Measurements from ENCODE around the gene CAMTA1.

The CAMTA1 gene

GRCh38 chr1:7103361-7103782 lies 318.1 kb downstream of the CAMTA1 start (continued):
- TF ChIP-seq ZSCAN30 (tag by site-specific recombination; IDR thresholded peaks at IDR 0.05) (no peak), ZNF785 (tag by site-specific recombination; IDR thresholded peaks at IDR 0.05) (peak; percentile 75; the same call in 1 of the 2 replicates), ZNF596 (tag by site-specific recombination; IDR thresholded peaks at IDR 0.05) (no peak), YY2 (tag by site-specific recombination; IDR thresholded peaks at IDR 0.05) (no peak), HIC1 (tag by site-specific recombination; IDR thresholded peaks at IDR 0.05) (no peak), ZNF561 (tag by site-specific recombination; IDR thresholded peaks at IDR 0.05; ENCODE audit: borderline replicate concordance) (no peak), ZNF311 (tag by site-specific recombination; IDR thresholded peaks at IDR 0.05; ENCODE audit: borderline replicate concordance) (peak; percentile 40; the same call in 1 of the 2 replicates), ZNF18 (tag by site-specific recombination; IDR thresholded peaks at IDR 0.05) (peak; percentile 57), ZSCAN5A (tag by site-specific recombination; IDR thresholded peaks at IDR 0.05) (peak; percentile 41; the same call in 1 of the 2 replicates), ZNF610 (tag by site-specific recombination; IDR thresholded peaks at IDR 0.05; ENCODE audit: borderline replicate concordance) (no peak), ZNF350 (tag by site-specific recombination; IDR thresholded peaks at IDR 0.05) (no peak), TCF7L2 (IDR thresholded peaks at IDR 0.05; ENCODE audit: borderline replicate concordance, low read depth, low read length) (no peak), ZNF146 (tag by site-specific recombination; IDR thresholded peaks at IDR 0.05) (no peak), ZNF2 (tag by site-specific recombination; IDR thresholded peaks at IDR 0.05) (peak; percentile 36; the same call in 1 of the 2 replicates), GLIS2 (tag by site-specific recombination; IDR thresholded peaks at IDR 0.05) (no peak), ZNF521 (tag by site-specific recombination; IDR thresholded peaks at IDR 0.05) (peak; percentile 40; the same call in 1 of the 2 replicates)

GRCh38 chr1:7103874-7104273 lies 318.6 kb downstream of the CAMTA1 start:
- POLR2A ChIA-PET: no interaction called here
- CTCF ChIA-PET: no interaction called here
- TF ChIP-seq ZXDB (tag by site-specific recombination; IDR thresholded peaks at IDR 0.05) (no peak), ZNF580 (tag by site-specific recombination; IDR thresholded peaks at IDR 0.05) (peak; percentile 40; the same call in 1 of the 2 replicates), RBAK (tag by site-specific recombination; IDR thresholded peaks at IDR 0.05) (no peak), ZNF404 (tag by site-specific recombination; IDR thresholded peaks at IDR 0.05) (no peak), KLF1 (tag by site-specific recombination; IDR thresholded peaks at IDR 0.05) (no peak), ZNF544 (tag by site-specific recombination; IDR thresholded peaks at IDR 0.05) (no peak), CTCF (tag by site-specific recombination; IDR thresholded peaks at IDR 0.05) (no peak), ZFP69B (tag by site-specific recombination; IDR thresholded peaks at IDR 0.05) (no peak), ZNF24 (tag by site-specific recombination; IDR thresholded peaks at IDR 0.05) (no peak), ZNF362 (tag by site-specific recombination; IDR thresholded peaks at IDR 0.05) (no peak), SP2 (tag by site-specific recombination; IDR thresholded peaks at IDR 0.05) (no peak), ZNF530 (tag by site-specific recombination; IDR thresholded peaks at IDR 0.05; ENCODE audit: low read depth) (no peak), ZNF600 (tag by site-specific recombination; IDR thresholded peaks at IDR 0.05) (no peak), ZNF561 (tag by site-specific recombination; IDR thresholded peaks at IDR 0.05; ENCODE audit: borderline replicate concordance) (no peak), MZF1 (tag by site-specific recombination; IDR thresholded peaks at IDR 0.05; ENCODE audit: borderline replicate concordance) (no peak), ZNF629 (tag by site-specific recombination; IDR thresholded peaks at IDR 0.05) (no peak), ZNF37A (tag by site-specific recombination; IDR thresholded peaks at IDR 0.05) (no peak)

More at GRCh38 chr1:7103874-7104273, 318.6 kb downstream of the CAMTA1 start:
- Histone ChIP-seq H3K27ac (ENCODE audit: extremely low read depth, low read depth, low read length) (no peak overlapping the region), H3K4me3 (ENCODE audit: low read depth, low read length) (no peak overlapping the region), H3K9me3 (ENCODE audit: control insufficient read depth, insufficient read depth, low read depth, low read length) (no peaks in the 10 kb centered on the region), H3K36me3 (ENCODE audit: control insufficient read depth in 2 of 2, insufficient read depth in 1 of 2, low read length in 2 of 2) (no peaks in the 10 kb centered on the region), H3K4me1 (ENCODE audit: control insufficient read depth, insufficient read depth, low read length) (no peaks in the 10 kb centered on the region)

Data from HEK293 (cell line).